Kidney (tissue), 14 donors: ENCODE results near the gene POR. TPM values are rescaled to one million over a fixed set of nuclear protein-coding genes. Genes with fewer than 3 reads are reported as not detected.
A peak's percentile ranks its signal among the peaks of the same experiment; 100 is the strongest.

ENCODE experiments used
- DNase-seq, 5 donors: peaks; one replicate each; pipeline ENCODE4 v3.0.0-alpha.2; 2013 to 2020
- FAIRE-seq: peaks from 2 replicates; lab custom pipeline; 2012; peaks lifted over from hg19 to GRCh38; lab: Jason Lieb, UNC
- H3K27ac ChIP-seq, 2 donors: one replicate each; pipeline ENCODE4 v1.7.0; 2013; ENCODE audit warnings: low read depth in 2 of 2, low read length in 2 of 2, inconsistent platforms in 1 of 2
- H3K27me3 ChIP-seq: one replicate; pipeline ENCODE4 v1.7.1; 2013; ENCODE audit warnings: low read length, inconsistent platforms; ENCODE audit not compliant: control insufficient read depth, insufficient read depth
- H3K36me3 ChIP-seq, 3 donors: one replicate each; pipeline versions ENCODE4 v1.7.0 to v1.7.1; 2013; ENCODE audit warnings: low read length in 3 of 3, control low read depth in 1 of 3, inconsistent platforms in 1 of 3; ENCODE audit not compliant: insufficient read depth in 3 of 3, control insufficient read depth in 2 of 3
- H3K4me1 ChIP-seq, 3 donors: one replicate each; pipeline versions ENCODE4 v1.7.0 to v1.7.1; 2013; ENCODE audit warnings: low read length in 3 of 3, inconsistent platforms in 1 of 3, low read depth in 1 of 3; ENCODE audit not compliant: control insufficient read depth in 2 of 3, insufficient read depth in 2 of 3
- H3K4me3 ChIP-seq, 3 donors: one replicate each; pipeline versions ENCODE4 v1.7.0 to v1.8.1; 2013; ENCODE audit warnings: low read length in 3 of 3, control low read depth in 1 of 3, inconsistent platforms in 1 of 3
- H3K9ac ChIP-seq, 3 donors: one replicate each; pipeline versions ENCODE4 v1.7.0 to v1.7.1; 2013; ENCODE audit warnings: low read length in 3 of 3, control low read depth in 1 of 3, inconsistent platforms in 1 of 3
- H3K9me3 ChIP-seq, 3 donors: one replicate each; pipeline versions ENCODE4 v1.7.0 to v1.7.1; 2013; ENCODE audit warnings: low read length in 3 of 3, control low read depth in 1 of 3, inconsistent platforms in 1 of 3; ENCODE audit not compliant: control insufficient read depth in 2 of 3, insufficient read depth in 1 of 3
- intact Hi-C: fragments of 100-400 bp; cut with DNase I; formaldehyde crosslinking; loops from one replicate; pipeline ENCODE4 v1.11.1; 2022
- polyA plus RNA-seq: library from polyadenylated mRNA; stranded (reverse); fragments of 350-450 nt; fragmentation: Illumina TruSeq; extraction: RNeasy Lipid Tissue Mini Kit (QIAGEN cat#74804); gene quantifications from one replicate; pipeline ENCODE4 v1.2.3, GENCODE V29; 2014; ENCODE audit warnings: low read depth, low replicate concordance; ENCODE audit not compliant: insufficient read depth
- total RNA-seq: library from RNA; stranded (reverse); fragmentation: NEBNext Ultra II Directional; extraction: Animal tissue kit (Norgen Biotek cat#: 25700); gene quantifications from one replicate; pipeline ENCODE4 v1.2.1, GENCODE V29; 2021
- TF ChIP-seq, protein P1 (sequence below): IDR thresholded peaks from 3 replicates; pipeline ENCODE4 v1.5.1; 2012; ENCODE audit warnings: mild to moderate bottlenecking, moderate library complexity, borderline replicate concordance; ENCODE audit not compliant: insufficient read depth; ENCODE audit errors: extremely low read depth
- donor health status: control.
- donor health status: control.
- donor health status: control.
- donor health status: control.
- donor health status: control.
- donor health status: DM: yes; HTN: yes; CAD: no.
- donor health status: Normal renal cell carcinoma (clear cell type).

The POR gene
- total and polyA plus RNA-seq, 2 donors from 2014 or later: 122 to 130 TPM

DNA sequence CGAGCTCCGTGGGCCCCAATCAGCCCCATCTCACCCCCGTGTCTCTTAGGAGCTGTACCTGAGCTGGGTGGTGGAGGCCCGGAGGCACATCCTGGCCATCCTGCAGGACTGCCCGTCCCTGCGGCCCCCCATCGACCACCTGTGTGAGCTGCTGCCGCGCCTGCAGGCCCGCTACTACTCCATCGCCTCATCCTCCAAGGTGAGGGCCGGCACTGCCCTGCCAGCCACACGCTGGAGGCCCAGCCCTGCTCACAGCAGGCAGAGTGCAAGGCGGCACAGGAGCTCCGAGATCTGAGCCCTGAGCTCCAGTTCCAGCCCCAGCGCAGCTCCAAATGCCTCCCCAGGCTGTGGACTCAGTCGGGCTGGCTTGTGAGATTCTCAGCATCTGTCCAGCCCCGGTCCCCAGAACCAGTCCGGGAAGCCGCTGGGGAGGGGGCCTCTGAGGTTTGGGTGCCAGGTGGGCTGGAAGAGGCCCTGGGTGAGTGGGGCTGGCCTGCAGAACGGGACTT, 70.1 kb downstream of the POR start:
- intact Hi-C loops: no loop called here
- TF ChIP-seq, protein P1, sequence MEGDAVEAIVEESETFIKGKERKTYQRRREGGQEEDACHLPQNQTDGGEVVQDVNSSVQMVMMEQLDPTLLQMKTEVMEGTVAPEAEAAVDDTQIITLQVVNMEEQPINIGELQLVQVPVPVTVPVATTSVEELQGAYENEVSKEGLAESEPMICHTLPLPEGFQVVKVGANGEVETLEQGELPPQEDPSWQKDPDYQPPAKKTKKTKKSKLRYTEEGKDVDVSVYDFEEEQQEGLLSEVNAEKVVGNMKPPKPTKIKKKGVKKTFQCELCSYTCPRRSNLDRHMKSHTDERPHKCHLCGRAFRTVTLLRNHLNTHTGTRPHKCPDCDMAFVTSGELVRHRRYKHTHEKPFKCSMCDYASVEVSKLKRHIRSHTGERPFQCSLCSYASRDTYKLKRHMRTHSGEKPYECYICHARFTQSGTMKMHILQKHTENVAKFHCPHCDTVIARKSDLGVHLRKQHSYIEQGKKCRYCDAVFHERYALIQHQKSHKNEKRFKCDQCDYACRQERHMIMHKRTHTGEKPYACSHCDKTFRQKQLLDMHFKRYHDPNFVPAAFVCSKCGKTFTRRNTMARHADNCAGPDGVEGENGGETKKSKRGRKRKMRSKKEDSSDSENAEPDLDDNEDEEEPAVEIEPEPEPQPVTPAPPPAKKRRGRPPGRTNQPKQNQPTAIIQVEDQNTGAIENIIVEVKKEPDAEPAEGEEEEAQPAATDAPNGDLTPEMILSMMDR: no peak
- no peak overlapping the region for H3K9ac ChIP-seq

DNA sequence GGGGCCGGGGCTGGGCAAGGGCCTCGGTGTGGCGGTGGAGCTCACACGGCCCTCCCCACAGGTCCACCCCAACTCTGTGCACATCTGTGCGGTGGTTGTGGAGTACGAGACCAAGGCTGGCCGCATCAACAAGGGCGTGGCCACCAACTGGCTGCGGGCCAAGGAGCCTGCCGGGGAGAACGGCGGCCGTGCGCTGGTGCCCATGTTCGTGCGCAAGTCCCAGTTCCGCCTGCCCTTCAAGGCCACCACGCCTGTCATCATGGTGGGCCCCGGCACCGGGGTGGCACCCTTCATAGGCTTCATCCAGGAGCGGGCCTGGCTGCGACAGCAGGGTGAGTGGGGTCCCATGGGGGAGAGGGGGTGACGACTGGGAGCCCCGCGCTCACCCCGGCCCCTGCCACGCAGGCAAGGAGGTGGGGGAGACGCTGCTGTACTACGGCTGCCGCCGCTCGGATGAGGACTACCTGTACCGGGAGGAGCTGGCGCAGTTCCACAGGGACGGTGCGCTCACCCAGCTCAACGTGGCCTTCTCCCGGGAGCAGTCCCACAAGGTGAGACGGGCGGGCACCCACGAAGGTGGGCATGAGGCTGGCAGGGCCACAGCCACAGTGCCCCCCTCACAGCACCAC, 70.7 kb downstream of the POR start:
- TF ChIP-seq, protein P1: no peak
- no peak overlapping the region for H3K27ac ChIP-seq
- no peak overlapping the region for H3K9ac ChIP-seq
- peaks cover 0 to 10% (median 8%) of the 10 kb centered on the region in 3 donors for H3K4me1 ChIP-seq
- H3K9me3 ChIP-seq: no peaks in the 10 kb centered on the region
- no peak for FAIRE-seq
- H3K27me3 ChIP-seq: no peaks in the 10 kb centered on the region
- H3K4me3 ChIP-seq: no peak overlapping the region
- DNase-seq: peak in 2 of 5 donors; percentile 48 to 79
- H3K36me3 ChIP-seq: peaks cover 0 to 17% (median 11%) of the 10 kb centered on the region in 3 donors
- intact Hi-C loops: no loop called here

More for the DNA sequence above, 70.1 kb downstream of the POR start:
- H3K4me1 ChIP-seq: peaks cover 0 to 9% (median 8%) of the 10 kb centered on the region in 3 donors
- no peak overlapping the region for H3K4me3 ChIP-seq
- H3K9me3 ChIP-seq: no peaks in the 10 kb centered on the region
- no peaks in the 10 kb centered on the region for H3K27me3 ChIP-seq
- peaks cover 0 to 19% (median 11%) of the 10 kb centered on the region in 3 donors for H3K36me3 ChIP-seq
- FAIRE-seq (no peak), DNase-seq (peak in 2 of 5 donors; percentile 28 to 62)
- H3K27ac ChIP-seq: no peak overlapping the region

DNA sequence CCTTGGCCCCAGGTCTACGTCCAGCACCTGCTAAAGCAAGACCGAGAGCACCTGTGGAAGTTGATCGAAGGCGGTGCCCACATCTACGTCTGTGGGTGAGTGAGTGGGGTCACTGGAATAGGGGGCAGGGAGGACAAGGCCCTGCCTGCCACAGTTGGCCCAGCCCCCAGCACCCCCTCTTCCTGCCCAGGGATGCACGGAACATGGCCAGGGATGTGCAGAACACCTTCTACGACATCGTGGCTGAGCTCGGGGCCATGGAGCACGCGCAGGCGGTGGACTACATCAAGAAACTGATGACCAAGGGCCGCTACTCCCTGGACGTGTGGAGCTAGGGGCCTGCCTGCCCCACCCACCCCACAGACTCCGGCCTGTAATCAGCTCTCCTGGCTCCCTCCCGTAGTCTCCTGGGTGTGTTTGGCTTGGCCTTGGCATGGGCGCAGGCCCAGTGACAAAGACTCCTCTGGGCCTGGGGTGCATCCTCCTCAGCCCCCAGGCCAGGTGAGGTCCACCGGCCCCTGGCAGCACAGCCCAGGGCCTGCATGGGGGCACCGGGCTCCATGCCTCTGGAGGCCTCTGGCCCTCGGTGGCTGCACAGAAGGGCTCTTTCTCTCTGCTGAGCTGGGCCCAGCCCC, 71.3 kb downstream of the POR start:
- no peak for FAIRE-seq
- peak in 1 of 5 donors; percentile 49 for DNase-seq
- Histone ChIP-seq H3K9me3 (no peaks in the 10 kb centered on the region), H3K36me3 (peaks cover 0 to 17% (median 11%) of the 10 kb centered on the region in 3 donors), H3K4me3 (no peak overlapping the region), H3K27me3 (no peaks in the 10 kb centered on the region), H3K27ac (no peak overlapping the region), H3K9ac (no peak overlapping the region), H3K4me1 (peaks cover 0 to 10% (median 8%) of the 10 kb centered on the region in 3 donors)
- TF ChIP-seq, protein P1: no peak
- intact Hi-C loops: no loop called here
